GM12878 (cell line): ENCODE measurements around the gene GPRIN2. TPM values are rescaled to one million over a fixed set of nuclear protein-coding genes. Genes with fewer than 3 reads are reported as not detected.

Experiments
- ATAC-seq: fragments of 200-7000 bp; cut with Tn5 transposase; 3 replicates; pipeline ENCODE4 v1.9.1; 2020; ENCODE audit warnings: mild to moderate bottlenecking, moderate library complexity
- BruUV-seq: library from RNA; stranded (reverse); fragments of 400-500 nt; replicated peaks from 2 replicates; lab custom pipeline; 2021; lab: Mats Ljungman, UMichigan
- CTCF ChIA-PET: fragments of 300-600 bp; sonication (Branson Sonifier 250); formaldehyde crosslinking; extraction: SDS; loops from one replicate; lab custom pipeline; 2021; ENCODE audit warnings: inconsistent platforms; lab: Yijun Ruan, JAX
- POLR2A ChIA-PET: fragments of 350-600 bp; formaldehyde crosslinking; extraction: SDS; loops from one replicate; lab custom pipeline; 2021; ENCODE audit warnings: inconsistent platforms; lab: Charles Lee
- RAD21 ChIA-PET: fragments of 300-600 bp; sonication (Branson Sonifier 250); formaldehyde crosslinking; loops from one replicate; lab custom pipeline; 2023; ENCODE audit warnings: antibody characterized with exemption; ENCODE audit not compliant: unreplicated experiment; lab: Charles Lee
- SMC1A ChIA-PET: fragments of 300-600 bp; sonication (Branson Sonifier 250); formaldehyde crosslinking; loops from one replicate; lab custom pipeline; 2023; ENCODE audit not compliant: unreplicated experiment, uncharacterized antibody; lab: Charles Lee
- DNase-seq: peaks from one replicate; pipeline ENCODE4 v3.0.0-alpha.2; 2011; ENCODE audit warnings: low read depth, low spot score
- FAIRE-seq: peaks from 3 replicates; lab custom pipeline; 2011; peaks lifted over from hg19 to GRCh38; lab: Jason Lieb, UNC
- H2AFZ ChIP-seq: 2 replicates; pipeline ENCODE4 v1.6.0; 2011; ENCODE audit warnings: low read depth, low read length, control low read depth; ENCODE audit not compliant: control insufficient read depth
- H3K27ac ChIP-seq: 2 replicates; pipeline ENCODE4 v1.5.1; 2011; ENCODE audit warnings: control low read depth; ENCODE audit not compliant: control insufficient read depth, insufficient read depth
- H3K27me3 ChIP-seq, 2 experiments: replicated peaks in 1 of 2; 2 replicates each; pipeline versions ENCODE4 v1.6.0 to v1.6.1; 2011; ENCODE audit warnings: low read length in 1 of 2; ENCODE audit not compliant: control insufficient read depth in 2 of 2, insufficient read depth in 2 of 2
- H3K36me3 ChIP-seq, 2 experiments: 2 replicates each; pipeline ENCODE4 v1.5.1; 2011; ENCODE audit warnings: low read length in 1 of 2; ENCODE audit not compliant: control insufficient read depth in 2 of 2, insufficient read depth in 2 of 2
- H3K4me1 ChIP-seq: 2 replicates; pipeline ENCODE4 v1.6.1; 2011; ENCODE audit warnings: mild to moderate bottlenecking, low read length, moderate library complexity, mixed read lengths; ENCODE audit not compliant: control insufficient read depth, insufficient read depth
- H3K4me2 ChIP-seq: 2 replicates; pipeline ENCODE4 v1.6.0; 2011; ENCODE audit warnings: control low read depth; ENCODE audit not compliant: control insufficient read depth, insufficient read depth
- H3K4me3 ChIP-seq: fragments of 200-600 bp; sonication (generic); 2 replicates; pipeline ENCODE4 v1.5.1; 2016
- H3K79me2 ChIP-seq: 2 replicates; pipeline ENCODE4 v1.6.0; 2011; ENCODE audit warnings: low read length; ENCODE audit not compliant: control insufficient read depth, insufficient read depth
- H3K9ac ChIP-seq: 2 replicates; pipeline ENCODE4 v1.8.0; 2011; ENCODE audit warnings: low read length, control low read depth, mixed read lengths; ENCODE audit not compliant: control insufficient read depth, insufficient read depth
- H3K9me3 ChIP-seq: replicated peaks from 3 replicates; pipeline ENCODE4 v1.5.1; 2011; ENCODE audit warnings: mild to moderate bottlenecking, low read length; ENCODE audit not compliant: control insufficient read depth, insufficient read depth
- H4K20me1 ChIP-seq: 2 replicates; pipeline ENCODE4 v1.6.0; 2011; ENCODE audit not compliant: control insufficient read depth, insufficient read depth
- BCL3 ChIP-seq: IDR thresholded peaks from 2 replicates; pipeline ENCODE4 v1.6.1; 2011; ENCODE audit warnings: borderline replicate concordance, low read depth, mild to moderate bottlenecking, moderate library complexity, low read length; ENCODE audit not compliant: insufficient read depth, poor library complexity, severe bottlenecking
- BMI1 ChIP-seq: fragments of 450-650 bp; IDR thresholded peaks from 2 replicates; pipeline ENCODE4 v1.6.1; 2016; ENCODE audit warnings: mild to moderate bottlenecking, moderate library complexity, borderline replicate concordance
- CHD2 ChIP-seq: IDR thresholded peaks from 2 replicates; pipeline ENCODE4 v1.6.1; 2011; ENCODE audit warnings: low read depth, low read length, improper control_type of control experiment, borderline replicate concordance
- CREB1 ChIP-seq: IDR thresholded peaks from 2 replicates; pipeline ENCODE4 v1.6.1; 2012; ENCODE audit warnings: low read depth, mild to moderate bottlenecking, inconsistent platforms
- FOXM1 ChIP-seq: IDR thresholded peaks from 2 replicates; pipeline ENCODE4 v1.6.1; 2012; ENCODE audit warnings: low read depth, mild to moderate bottlenecking, inconsistent platforms, low read length, moderate library complexity
- STAT1 ChIP-seq: fragments of 450-650 bp; conservative IDR thresholded peaks from 2 replicates; pipeline ENCODE4 v1.6.1; 2014; ENCODE audit warnings: antibody characterized with exemption, mild to moderate bottlenecking
- WGBS: methylation state at CpG from one replicate; pipeline ENCODE4 v1.1.6; 2016; ENCODE audit warnings: low lambda C conversion rate; ENCODE audit not compliant: insufficient replicate concordance, insufficient coverage; ENCODE audit errors: missing lambda C conversion rate; 5-methylcytosine and 5-hydroxymethylcytosine counted together
- in situ Hi-C: fragments of 300-500 bp; cut with MboI; formaldehyde crosslinking; loops from 9 replicates; pipeline ENCODE4 v1.14.3; 2018; ENCODE audit warnings: mixed read lengths
- intact Hi-C: fragments of 100-400 bp; cut with micrococcal nuclease; formaldehyde crosslinking; loops from one replicate; pipeline ENCODE4 v1.14.2; 2022; ENCODE audit not compliant: unreplicated experiment
- polyA plus RNA-seq, 11 experiments: library from polyadenylated mRNA; depleted of rRNA in 4 of 11; unstranded in 6 of 11; stranded (reverse) in 5 of 11; fragments of >200 nt; fragmentation: Nextera tagmentation in 4 of 11; fragmentation: Illumina TruSeq in 1 of 11; extraction: Ambion mirVana in 4 of 11; extraction: Trizol in 1 of 11; gene quantifications; 1 replicate in 1 of 11; 2 replicates in 10 of 11; pipeline versions ENCODE4 v1.2.1 to v1.2.3, GENCODE V29; 2011 to 2016; ENCODE audit warnings: inconsistent platforms in 2 of 11, missing spikeins in 2 of 11, low read depth in 1 of 11
- total RNA-seq, 4 experiments: library from RNA; depleted of rRNA in 3 of 4; stranded (reverse); fragments of >200 nt in 3 of 4; fragmentation: Illumina TruSeq in 1 of 4; extraction: Trizol in 1 of 4; gene quantifications; 2 replicates each; pipeline versions ENCODE4 v1.2.1 to v1.2.3, GENCODE V29; 2013 to 2021

GPRIN2 gene
- total and polyA plus RNA-seq, 10 of the 15 experiments (the other 5 are each of a cell fraction or from before 2014, with no cell fraction given) = 0.13 TPM; not detected in 9

GRCh38 chr10:46517541-46517940, 38.9 kb downstream of the GPRIN2 start (continued):
- TF ChIP-seq BMI1 (no peak), CREB1 (no peak), FOXM1 (no peak), STAT1 (no peak)
- TF ChIP-seq, all 136 proteins: peak for 0

GRCh38 chr10:46516660-46517416, 39.6 kb downstream of the GPRIN2 start:
- no peak overlapping the region for H3K4me3 ChIP-seq
- 0 out of 4 replicates have a peak, but pooled peaks cover 0 to 1% of the 10 kb centered on the region in 2 experiments for H3K27me3 ChIP-seq
- H3K4me1 ChIP-seq = no peaks in the 10 kb centered on the region
- ChIA-PET POLR2A (no interaction called here), CTCF (interaction anchor here (0.6 kb wide), 1 partner anchor 510 kb away, joined by 3 read pairs; no protein-coding TSS in a partner anchor), SMC1A (no interaction called here), RAD21 (no interaction called here)
- WGBS = 44% methylated on average over 11 of the region's 11 CpGs
- H4K20me1 ChIP-seq = no peaks in the 10 kb centered on the region
- TF ChIP-seq BCL3 = peak; percentile 50
- TF ChIP-seq CHD2 = no peak
- no peaks in the 10 kb centered on the region for H3K36me3 ChIP-seq
- FAIRE-seq (no peak), ATAC-seq (no peak), DNase-seq (no peak)
- no peak overlapping the region for H3K4me2 ChIP-seq
- no TSS peak for BruUV-seq
- intact Hi-C loops = no loop called here
- no peak overlapping the region for H3K27ac ChIP-seq
- no peaks in the 10 kb centered on the region for H3K9me3 ChIP-seq
- no peak overlapping the region for H2AFZ ChIP-seq
- in situ Hi-C loops = no loop called here
- H3K9ac ChIP-seq = no peak overlapping the region
- no peaks in the 10 kb centered on the region for H3K79me2 ChIP-seq
